ENCODE results near the gene DCUN1D2.

GRCh38 chr13:113465300-113465699 is 25.2 kb downstream of the DCUN1D2 start:
- TF ChIP-seq, protein P1, sequence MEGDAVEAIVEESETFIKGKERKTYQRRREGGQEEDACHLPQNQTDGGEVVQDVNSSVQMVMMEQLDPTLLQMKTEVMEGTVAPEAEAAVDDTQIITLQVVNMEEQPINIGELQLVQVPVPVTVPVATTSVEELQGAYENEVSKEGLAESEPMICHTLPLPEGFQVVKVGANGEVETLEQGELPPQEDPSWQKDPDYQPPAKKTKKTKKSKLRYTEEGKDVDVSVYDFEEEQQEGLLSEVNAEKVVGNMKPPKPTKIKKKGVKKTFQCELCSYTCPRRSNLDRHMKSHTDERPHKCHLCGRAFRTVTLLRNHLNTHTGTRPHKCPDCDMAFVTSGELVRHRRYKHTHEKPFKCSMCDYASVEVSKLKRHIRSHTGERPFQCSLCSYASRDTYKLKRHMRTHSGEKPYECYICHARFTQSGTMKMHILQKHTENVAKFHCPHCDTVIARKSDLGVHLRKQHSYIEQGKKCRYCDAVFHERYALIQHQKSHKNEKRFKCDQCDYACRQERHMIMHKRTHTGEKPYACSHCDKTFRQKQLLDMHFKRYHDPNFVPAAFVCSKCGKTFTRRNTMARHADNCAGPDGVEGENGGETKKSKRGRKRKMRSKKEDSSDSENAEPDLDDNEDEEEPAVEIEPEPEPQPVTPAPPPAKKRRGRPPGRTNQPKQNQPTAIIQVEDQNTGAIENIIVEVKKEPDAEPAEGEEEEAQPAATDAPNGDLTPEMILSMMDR (IDR thresholded peaks at IDR 0.05 in 4 of 5, conservative IDR thresholded peaks at IDR 0.05 in 1 of 5) = no peak
- TF ChIP-seq POLR2A (IDR thresholded peaks at IDR 0.05) = no peak
